HG03521 (cell line): Measurements from ENCODE around the gene GULP1.
"Not testable (repeated sequence)": the region's sequence is repeated elsewhere in the genome, so short reads cannot be mapped to it uniquely, and the experiment has no call there.

Experiments used
- ATAC-seq: cut with Tn5 transposase; IDR thresholded peaks from one replicate; pipeline ENCODE4 v1.9.1; 2021; ENCODE audit warnings: mild to moderate bottlenecking, moderate library complexity; ENCODE audit not compliant: unreplicated experiment

Gene GULP1

GRCh38 chr2:188588235-188588634, 296.6 kb downstream of the GULP1 start:
- no peak for ATAC-seq

- no peak for ATAC-seq
Observed at GRCh38 chr2:188596054-188596453, 304.4 kb downstream of the GULP1 start.

GRCh38 chr2:188598551-188598950, 306.9 kb downstream of the GULP1 start:
- ATAC-seq: no peak

GRCh38 chr2:188599140-188599539, 307.5 kb downstream of the GULP1 start:
- ATAC-seq: no peak

- no peak for ATAC-seq
Observed at GRCh38 chr2:188600536-188601210, 309.0 kb downstream of the GULP1 start.

GRCh38 chr2:188601391-188601790, 309.7 kb downstream of the GULP1 start:
- no peak for ATAC-seq

- ATAC-seq: no peak
Observed at GRCh38 chr2:188601927-188602326, 310.3 kb downstream of the GULP1 start.

GRCh38 chr2:188604579-188604978, 312.9 kb downstream of the GULP1 start:
- no peak for ATAC-seq

- not testable (repeated sequence) for ATAC-seq
Observed at GRCh38 chr2:188605609-188606584, 314.2 kb downstream of the GULP1 start.

- ATAC-seq: not testable (repeated sequence)
Observed at GRCh38 chr2:188606596-188606995, 314.9 kb downstream of the GULP1 start.

- ATAC-seq: no peak
Observed at GRCh38 chr2:188607501-188607900, 315.8 kb downstream of the GULP1 start.

GRCh38 chr2:188609321-188610049, 317.8 kb downstream of the GULP1 start:
- ATAC-seq: no peak

- no peak for ATAC-seq
Observed at GRCh38 chr2:188610050-188610444, 318.4 kb downstream of the GULP1 start.

GRCh38 chr2:188610827-188611226, 319.2 kb downstream of the GULP1 start:
- no peak for ATAC-seq

GRCh38 chr2:188619146-188619545, 327.5 kb downstream of the GULP1 start:
- ATAC-seq: no peak

- ATAC-seq: no peak
Observed at GRCh38 chr2:188620916-188621315, 329.2 kb downstream of the GULP1 start.

GRCh38 chr2:188622601-188623260, 331.1 kb downstream of the GULP1 start:
- ATAC-seq: no peak

- no peak for ATAC-seq
Observed at GRCh38 chr2:188623995-188624643, 332.4 kb downstream of the GULP1 start.

GRCh38 chr2:188627471-188627870, 335.8 kb downstream of the GULP1 start:
- no peak for ATAC-seq
